GM19328 (cell line): Measurements from ENCODE around the gene DCAF8L2.
"Not testable (repeated sequence)": the region's sequence is repeated elsewhere in the genome, so short reads cannot be mapped to it uniquely, and the experiment has no call there.

Experiments
- ATAC-seq: cut with Tn5 transposase; IDR thresholded peaks from one replicate; pipeline ENCODE4 v1.9.1; 2021; ENCODE audit warnings: mild to moderate bottlenecking, moderate library complexity; ENCODE audit not compliant: unreplicated experiment

The DCAF8L2 gene

DNA sequence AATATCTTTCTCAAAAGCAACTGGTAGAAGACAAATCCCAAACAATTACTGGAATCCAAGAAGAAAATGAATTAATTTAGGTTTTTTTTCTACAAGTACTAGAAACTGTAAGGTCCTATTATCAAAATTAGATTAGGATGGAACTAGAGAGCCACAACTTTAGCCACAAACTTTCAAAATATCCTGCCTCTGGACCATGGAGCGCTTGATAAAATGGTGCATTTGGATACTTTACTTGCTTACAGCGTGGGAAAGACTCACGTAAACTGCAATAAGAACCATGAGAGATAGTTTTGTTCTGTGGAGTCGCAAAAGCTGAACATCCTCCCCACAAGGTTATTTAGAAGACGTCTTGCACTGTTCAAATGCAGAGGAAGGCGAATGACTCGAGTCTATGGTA, at the start of gene DCAF8L2:
Gene DCAF8L2, plus strand, starts transcription at position 301 of the 400 bp plus-strand sequence. CDS start 156,552 bp downstream, outside the sequence.
- ATAC-seq = no peak

DNA sequence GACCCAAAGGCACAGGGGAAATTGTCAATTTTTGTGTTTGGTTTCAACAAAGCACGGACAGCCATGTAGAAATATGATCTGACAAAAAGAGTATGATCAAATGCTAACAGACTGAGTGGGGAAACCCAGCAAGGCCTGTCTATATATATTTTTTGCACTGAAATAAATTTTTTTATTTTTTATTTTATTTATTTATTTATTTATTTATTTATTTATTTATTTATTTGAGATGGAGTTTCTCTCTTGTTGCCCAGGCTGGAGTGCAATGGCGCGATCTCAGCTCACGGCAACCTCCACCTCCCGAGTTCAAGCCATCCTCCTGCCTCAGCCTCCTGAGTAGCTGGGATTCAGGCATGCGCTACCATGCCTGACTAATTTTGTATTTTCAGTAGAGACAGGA, 49.0 kb upstream of the DCAF8L2 start:
- not testable (repeated sequence) for ATAC-seq

DNA sequence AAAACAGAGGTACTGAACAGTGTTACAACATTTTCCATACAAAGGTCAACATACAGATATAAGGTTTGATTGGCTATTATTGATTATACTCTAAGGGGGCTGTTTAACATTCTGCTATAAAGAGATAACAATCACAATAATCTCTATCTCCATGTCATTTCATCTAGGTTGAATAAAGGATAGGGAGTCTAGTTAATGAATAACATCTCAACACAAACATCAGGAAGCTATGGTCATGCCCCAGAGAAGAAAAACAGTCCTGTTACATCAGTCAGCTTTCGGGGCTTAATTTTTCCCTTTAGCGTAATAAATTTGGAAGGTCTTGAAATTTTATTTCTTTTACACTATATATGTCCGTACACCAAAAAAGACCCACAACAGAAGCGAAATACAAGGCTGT, 41.5 kb upstream of the DCAF8L2 start:
- ATAC-seq = no peak

DNA sequence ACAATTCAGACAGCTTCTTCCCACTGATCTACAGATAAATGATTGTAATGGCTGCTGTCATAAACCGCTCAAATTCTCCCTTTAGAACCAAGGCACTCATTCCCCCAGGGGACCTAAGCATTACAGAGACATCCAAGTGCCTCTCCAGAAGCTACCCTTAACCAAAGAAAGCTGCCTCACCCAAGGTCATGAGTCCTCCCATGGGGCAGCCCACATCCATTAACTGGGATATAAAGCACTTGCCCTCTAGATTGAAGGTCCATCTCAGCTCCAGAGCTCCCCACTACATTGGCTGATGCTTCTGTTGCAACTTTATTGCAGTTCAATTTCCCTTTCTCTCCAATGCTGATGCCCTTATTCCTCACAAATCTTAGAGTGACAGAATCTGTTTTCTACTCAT, 40.5 kb upstream of the DCAF8L2 start:
- no peak for ATAC-seq

DNA sequence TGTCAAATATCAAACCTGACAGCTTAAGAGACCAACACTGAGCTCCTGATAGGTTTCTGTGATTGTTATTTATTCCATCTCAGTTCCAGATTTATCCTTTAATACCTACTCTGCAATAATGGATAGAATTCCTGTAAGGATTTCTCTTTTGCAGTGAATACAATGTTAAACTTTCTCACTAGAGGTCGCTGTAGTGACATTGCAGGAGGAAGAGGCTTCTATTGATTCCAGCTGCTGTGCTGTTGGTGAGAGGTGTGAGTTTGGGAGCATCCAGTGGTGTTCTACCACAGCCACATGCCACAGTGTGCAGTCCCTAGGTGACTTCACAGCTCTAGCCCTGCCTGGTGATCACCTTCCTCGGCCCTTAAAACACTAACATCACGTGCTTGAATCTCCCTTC, 34.6 kb upstream of the DCAF8L2 start:
- no peak for ATAC-seq

DNA sequence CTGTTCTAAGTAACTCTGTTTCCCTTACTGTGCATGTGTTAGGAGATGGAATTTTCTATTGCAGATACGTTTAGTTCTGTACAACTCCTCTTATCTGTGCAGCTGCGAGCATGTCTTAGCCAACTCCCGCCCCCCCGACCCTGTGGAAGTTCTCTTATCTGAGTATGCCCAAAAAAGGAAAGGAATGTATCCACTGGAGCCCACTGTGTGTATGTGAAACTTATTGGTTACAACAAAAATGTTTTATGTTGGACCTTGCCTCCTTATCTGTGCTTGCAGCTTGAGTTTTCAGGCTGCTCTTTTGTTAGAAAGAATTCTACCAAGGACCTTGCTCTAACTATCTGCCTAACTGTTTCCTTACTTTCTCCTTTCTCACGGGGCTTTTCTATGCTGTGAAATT, 24.2 kb upstream of the DCAF8L2 start:
- ATAC-seq = no peak

DNA sequence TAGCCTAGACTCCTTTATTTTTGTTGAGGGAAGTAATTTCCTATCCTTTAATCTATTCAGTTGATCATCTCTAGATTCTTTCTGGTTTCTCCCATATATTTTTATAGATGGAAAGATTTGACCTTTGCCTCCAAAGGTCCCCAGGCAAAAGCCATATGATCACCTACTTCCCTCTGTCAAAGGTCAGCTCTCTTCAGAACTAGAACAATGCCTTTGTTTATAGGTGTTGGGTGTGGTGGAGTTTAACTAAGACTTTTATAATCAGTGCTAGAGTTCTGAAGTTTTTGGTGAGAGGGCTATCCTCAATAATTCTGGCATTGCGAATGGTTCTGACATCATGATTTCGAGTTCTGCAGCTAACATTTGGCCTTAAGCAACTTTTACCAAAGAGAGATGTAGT, 19.0 kb upstream of the DCAF8L2 start:
- ATAC-seq = no peak

DNA sequence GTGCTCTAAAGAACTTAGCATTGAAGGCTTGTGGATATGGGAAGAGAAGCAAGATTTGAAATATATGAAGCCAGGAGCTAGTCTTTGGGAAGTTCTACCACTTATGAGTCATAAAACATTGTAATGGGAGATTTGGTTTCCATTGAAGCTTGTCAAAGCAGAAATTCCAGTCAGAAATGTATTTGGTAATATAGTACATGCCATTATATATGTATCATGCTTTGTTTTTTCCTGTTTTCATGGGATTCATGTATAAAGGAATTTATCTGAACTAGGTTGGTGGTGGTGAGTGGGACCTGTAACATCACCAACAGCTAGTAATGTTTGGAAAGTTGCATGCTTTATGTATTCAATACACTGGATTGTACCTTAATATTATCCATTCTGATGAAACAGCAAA, 14.6 kb upstream of the DCAF8L2 start:
- ATAC-seq = no peak

DNA sequence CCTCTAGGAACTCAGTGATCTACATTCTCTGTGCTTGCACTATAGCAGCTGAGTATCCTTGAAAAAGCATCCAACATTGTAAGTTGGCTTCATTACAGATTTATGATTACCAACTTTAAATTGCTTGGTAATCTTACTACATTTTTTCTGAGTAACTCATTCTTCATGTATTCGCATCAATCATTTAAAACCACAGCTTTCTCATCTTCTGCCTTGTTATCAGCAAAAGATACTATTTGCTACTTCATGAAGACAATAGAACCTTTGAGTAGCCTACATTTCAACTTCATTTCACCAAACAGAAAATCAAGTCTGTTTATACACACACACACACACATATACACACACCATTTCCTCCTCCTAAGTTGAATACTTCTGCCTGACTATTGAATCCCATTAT, 6.2 kb upstream of the DCAF8L2 start:
- no peak for ATAC-seq

DNA sequence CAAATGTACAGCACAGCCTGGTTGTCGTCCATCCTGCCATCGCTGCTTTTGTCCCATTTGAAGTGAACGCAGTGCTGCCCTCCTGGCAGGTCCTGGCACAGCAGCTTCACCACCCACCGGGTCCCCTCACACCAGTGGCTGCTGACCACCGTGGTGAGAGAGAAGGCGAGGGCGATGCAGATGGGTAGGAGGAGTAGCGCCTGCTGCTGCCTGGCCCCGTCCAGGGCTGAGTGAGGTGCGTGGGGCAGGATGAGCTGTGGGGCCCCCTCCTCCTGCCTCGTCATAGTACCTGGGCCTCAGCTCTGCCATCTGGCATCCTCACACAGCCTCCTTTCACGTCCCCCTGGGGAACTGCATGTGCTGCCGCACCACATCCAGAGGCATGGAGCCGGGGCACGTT, 1.8 kb downstream of the DCAF8L2 start:
- no peak for ATAC-seq

DNA sequence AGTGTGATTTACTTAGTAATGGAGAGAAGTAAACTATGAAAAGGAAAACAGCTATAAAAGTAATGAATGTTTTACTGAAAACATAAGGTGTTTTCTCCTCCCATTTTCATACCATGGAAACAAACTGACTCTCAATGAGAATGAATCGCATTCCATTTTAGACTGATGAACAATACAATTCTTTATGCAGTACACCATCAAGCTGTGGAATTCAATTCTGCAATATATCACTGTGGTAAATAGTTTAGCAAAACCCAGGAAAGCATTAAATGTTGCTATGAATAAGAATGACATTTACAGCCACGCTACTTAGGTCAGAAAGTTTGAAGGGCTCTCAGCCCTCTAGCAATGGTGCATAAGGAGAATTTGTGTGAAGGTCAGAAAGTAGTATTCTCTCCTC, 7.4 kb downstream of the DCAF8L2 start:
- no peak for ATAC-seq

DNA sequence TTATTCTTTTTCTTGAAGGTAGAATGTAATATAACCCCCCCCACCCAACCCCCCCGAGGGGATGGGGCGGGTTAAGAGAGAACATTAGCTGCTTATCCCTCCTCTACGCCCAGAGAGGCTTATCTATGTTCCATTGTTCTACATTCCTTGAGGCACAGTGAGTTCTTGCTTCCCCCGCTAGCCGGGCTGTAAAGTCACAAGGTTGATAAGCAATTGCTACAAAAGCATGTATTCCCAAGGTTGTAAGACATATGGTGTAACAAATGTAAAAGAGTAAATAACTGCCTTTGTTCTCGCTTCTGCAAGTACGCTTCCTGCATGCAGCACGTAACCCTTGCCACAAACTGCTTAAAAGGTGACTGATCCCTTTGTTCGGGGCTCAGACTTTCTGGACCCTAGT, 8.2 kb downstream of the DCAF8L2 start:
- ATAC-seq = no peak

DNA sequence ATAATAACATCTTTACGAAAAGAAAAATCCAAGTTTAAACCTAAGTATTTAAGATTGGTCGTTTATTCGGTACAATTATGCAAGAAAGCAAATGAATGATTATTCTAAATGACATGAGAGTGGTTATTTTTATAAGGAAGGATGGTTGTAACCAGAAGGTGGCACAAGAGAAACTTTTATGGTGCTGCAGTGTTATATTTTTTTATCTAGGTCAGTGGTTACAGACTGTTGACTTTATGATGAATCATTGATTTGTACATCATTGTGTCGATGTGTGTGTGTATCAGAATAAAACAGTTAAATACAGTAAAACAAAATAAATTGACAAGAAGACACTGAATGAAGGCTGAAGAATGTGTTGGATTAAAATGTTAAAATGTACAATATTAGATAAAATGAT, 9.8 kb downstream of the DCAF8L2 start:
- ATAC-seq = no peak

DNA sequence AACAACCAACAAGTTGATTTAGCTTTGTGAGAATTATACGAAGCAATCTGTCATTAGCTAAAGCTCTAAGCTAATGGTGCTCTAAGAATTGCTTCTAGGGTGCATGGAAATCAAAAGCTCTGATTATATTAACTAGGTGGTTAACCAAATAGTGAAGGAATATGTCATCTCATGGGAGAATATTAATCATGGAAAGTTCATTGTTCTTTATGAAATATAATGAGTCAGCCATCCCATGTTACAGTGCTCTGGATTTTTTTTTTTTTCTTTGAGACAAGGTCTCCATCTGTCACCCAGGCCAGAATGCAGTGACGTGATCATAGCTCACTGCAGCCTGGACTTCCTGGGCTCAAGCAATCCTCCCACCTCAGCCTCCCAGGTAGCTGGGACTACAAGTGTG, 10.5 kb downstream of the DCAF8L2 start:
- no peak for ATAC-seq

DNA sequence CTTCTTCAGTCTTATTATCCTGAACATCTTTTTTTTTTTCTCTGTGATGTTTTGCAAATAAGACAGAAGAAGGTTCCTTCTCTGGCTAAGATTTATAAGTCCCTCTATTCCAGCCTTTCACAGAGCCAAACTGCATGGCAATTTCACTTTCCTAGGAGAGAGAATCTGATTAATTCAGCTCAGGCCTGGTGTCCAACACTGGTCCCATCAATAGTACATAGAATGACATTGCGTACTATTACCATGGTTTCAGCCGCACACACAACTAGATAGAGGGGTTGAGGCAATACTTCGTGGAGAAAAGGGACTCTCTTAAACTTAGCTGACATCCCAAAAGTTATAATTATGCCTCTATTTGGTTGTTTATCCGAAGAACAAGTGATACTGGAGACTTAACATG, 18.5 kb downstream of the DCAF8L2 start:
- ATAC-seq = no peak

DNA sequence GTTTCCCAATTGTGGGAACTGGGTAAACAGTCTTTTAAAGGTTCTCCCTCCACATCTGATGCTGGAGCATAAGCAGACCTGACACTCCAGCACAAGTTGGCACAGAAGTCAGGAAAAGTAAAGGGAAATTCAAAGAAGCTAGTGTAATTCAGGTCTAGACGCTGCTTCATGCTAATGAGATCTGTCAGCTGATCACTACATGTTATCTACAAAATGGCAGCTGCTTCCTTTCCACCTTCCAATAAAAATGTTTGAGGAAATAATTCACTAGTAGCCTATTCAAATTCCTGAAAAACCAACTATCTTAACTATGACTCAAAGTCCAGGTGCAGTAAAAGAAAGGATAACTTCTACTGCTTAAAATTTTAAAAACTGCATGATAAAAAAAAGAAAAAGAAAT, 29.3 kb downstream of the DCAF8L2 start:
- ATAC-seq = no peak

DNA sequence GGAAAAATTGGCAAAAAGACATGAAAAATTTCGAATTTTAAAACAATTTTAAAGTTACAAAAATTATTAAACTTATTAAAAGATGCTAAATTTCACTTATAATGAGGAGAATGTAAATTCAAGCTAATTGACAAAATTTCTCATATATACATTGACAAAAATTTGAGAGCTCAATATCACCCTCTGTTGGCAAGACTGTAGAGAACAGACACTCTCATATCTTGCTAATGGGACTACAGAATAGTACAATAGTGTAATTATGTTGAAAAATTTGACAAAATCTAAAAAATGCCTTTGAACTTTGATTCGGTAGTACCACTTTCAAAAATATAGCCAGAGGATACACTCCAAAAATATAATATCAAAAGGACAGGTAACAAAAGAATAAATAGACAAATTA, 29.8 kb downstream of the DCAF8L2 start:
- ATAC-seq = no peak

DNA sequence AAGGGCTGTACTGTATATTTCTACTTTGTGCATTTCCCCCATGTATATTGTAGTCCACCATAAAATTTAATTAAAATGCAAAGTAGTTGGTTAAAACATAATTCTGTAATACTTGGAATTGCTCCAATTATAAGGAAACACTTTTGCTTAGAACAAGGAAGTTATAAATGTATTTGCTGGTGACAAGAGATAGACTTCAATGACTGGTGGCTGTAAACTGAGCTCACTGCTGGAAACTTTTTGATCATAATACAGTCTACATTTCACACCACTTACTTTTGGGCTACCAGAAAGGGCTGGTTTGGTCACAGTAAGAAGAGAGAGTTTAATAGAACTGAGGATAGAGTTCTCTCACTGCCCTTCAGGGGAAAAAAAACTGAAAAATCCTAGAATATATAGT, 32.7 kb downstream of the DCAF8L2 start:
- no peak for ATAC-seq

DNA sequence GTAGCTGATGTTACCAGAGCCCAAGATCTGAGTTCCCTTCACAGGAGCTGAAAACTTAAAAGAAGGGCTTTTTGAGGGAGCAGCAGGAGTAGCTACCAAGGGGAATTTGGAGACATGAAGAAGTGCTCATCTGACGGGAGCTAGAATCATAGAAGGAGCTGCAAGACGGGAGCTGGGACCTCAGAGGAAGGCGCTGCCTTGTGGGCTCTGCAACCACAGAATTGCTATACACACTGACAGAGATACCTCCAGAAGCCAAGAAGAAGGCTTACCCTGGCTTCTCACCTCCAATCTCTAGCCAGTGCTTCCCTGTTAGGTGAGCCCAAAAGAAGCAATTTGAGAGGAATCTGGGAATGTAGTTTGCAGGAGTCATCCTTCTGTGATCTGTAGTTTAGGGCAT, 35.9 kb downstream of the DCAF8L2 start:
- ATAC-seq = no peak

DNA sequence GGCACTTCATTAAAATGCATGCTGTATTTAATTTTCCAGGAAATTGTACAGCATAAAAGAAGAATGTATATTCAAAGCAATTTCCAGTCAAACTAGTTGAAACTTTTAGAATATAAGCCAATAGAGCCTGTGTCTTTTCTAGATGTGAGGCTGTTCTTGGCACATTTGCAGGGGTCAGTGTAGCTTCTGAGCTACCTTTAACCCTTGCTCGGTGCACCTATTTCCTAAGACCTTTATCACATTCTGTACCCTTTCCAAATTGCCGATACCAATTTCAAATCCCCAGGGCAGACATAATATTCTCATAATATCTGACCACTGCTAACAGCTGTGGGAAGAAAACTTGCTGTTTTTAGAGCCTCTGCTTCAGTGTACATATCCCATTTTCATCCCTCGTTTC, 43.2 kb downstream of the DCAF8L2 start:
- no peak for ATAC-seq

DNA sequence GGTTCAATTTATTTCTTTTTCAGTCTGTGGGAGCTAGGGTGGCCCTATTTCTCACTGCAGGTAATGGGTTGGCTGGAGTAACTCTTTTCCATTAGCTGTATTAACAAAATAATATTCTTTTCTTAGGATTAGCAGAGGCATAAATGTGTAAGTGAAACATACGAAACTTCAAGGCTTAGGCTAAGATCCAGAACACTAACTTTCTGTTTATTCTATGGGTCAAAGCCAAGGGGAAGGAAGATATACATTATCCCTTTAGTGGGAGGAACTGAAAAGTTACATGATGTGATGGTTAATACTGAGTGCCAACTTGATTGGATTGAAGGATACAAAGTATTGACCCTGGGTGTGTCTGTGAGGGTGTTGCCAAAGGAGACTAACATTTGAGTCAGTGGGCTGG, 66.4 kb downstream of the DCAF8L2 start:
- ATAC-seq = no peak

DNA sequence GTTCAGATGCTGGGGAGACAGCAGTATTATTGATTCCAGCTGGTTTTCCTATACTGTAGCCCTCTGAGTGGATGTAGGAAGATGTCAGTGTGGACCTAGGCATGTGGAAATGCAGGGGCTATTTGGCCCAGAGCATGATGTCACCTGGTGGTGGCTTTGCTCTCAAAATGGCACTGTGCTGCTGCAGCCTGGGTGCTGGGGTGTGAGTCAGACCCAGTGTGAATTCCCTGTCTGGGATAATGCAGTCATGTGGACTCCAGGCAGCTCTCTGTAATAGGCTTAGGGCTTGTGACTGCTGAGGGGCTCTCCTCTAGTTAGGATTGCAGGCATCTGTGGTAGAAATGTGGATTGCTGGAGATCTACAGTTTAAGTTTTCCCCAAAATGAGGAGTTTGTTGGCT, 70.7 kb downstream of the DCAF8L2 start:
- no peak for ATAC-seq

DNA sequence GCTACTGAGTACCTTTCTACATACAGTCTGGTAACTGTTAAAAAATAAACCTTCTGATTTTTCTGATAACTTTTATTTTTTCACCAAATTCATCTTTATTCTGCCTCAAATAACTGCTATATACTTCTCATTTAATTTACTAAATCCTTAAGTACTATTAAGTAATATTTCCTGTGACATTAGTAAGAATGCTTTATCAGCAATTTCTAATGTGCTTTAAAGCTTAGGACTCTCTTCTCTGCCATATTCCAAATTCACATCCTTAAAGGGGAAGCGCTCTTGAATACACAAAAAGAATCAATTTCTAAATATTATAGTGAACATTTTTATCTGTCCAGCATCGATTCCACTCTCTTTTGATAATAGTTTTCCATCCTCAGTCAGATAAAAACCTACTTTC, 81.1 kb downstream of the DCAF8L2 start:
- no peak for ATAC-seq

DNA sequence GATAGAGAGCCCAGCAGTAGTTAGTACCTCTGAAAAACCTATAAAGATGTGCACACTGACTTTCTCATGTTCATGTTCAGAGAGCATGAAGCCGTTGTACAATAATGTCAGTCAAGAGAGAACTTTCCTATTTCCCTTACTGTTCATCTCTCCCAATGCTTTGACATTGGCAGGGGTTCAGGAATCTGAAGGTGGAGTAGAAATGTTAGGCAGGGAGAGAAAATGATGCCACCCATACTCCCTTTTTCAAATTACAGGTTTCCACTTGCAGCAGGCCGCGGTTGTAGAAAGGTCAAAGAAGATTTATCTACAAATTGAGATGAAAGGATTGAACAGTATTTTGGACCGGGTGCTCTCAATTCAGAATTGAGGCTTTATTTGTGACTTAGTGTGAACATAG, 84.3 kb downstream of the DCAF8L2 start:
- no peak for ATAC-seq
